Stimulated activated CD4-positive, alpha-beta T cell treated with anti-CD3 and anti-CD28 coated beads, Interleukin-2, amount 100 ng/mL, for 48 hours (primary cell): Measurements from ENCODE around the gene ALAS2.
"Not testable (repeated sequence)": the region's sequence is repeated elsewhere in the genome, so short reads cannot be mapped to it uniquely, and the experiment has no call there.

Source experiments
- DNase-seq, 2 donors: peaks; one replicate each; pipeline ENCODE4 v3.0.0-alpha.2; 2020

ALAS2 gene

GRCh38 chrX:55005256-55005655, 25.5 kb downstream of the ALAS2 start:
- no peak for DNase-seq

- DNase-seq: no peak
Measured at GRCh38 chrX:55004231-55004630, 26.5 kb downstream of the ALAS2 start.

GRCh38 chrX:54999717-55000598, 30.8 kb downstream of the ALAS2 start, which contains the start of gene APEX2:
Gene APEX2 (plus strand): TSS chrX:55000363. CDS start chrX:55000423, 60 bp downstream.
- DNase-seq: peak; percentile 68 to 74

- no peak for DNase-seq
Measured at GRCh38 chrX:54995621-54996020, 35.2 kb downstream of the ALAS2 start.

- DNase-seq: no peak
Measured at GRCh38 chrX:54994668-54995351, 36.0 kb downstream of the ALAS2 start.

GRCh38 chrX:54994099-54994498, 36.7 kb downstream of the ALAS2 start, which contains the start of gene PFKFB1:
Gene PFKFB1 (minus strand): TSS chrX:54994188. CDS start chrX:54994007, 181 bp downstream.
- no peak for DNase-seq

GRCh38 chrX:54992911-54993622, 37.7 kb downstream of the ALAS2 start:
- no peak for DNase-seq

GRCh38 chrX:54991706-54992105, 39.1 kb downstream of the ALAS2 start:
- no peak for DNase-seq

GRCh38 chrX:54983306-54983705, 47.5 kb downstream of the ALAS2 start:
- not testable (repeated sequence) for DNase-seq

- no peak for DNase-seq
Measured at GRCh38 chrX:54980334-54980733, 50.4 kb downstream of the ALAS2 start.

- DNase-seq: no peak
Measured at GRCh38 chrX:54979432-54979831, 51.3 kb downstream of the ALAS2 start.

GRCh38 chrX:54978448-54978847, 52.3 kb downstream of the ALAS2 start:
- DNase-seq: no peak

- no peak for DNase-seq
Measured at GRCh38 chrX:54977387-54977786, 53.4 kb downstream of the ALAS2 start.

- DNase-seq: no peak
Measured at GRCh38 chrX:54964766-54965497, 65.8 kb downstream of the ALAS2 start.

- no peak for DNase-seq
Measured at GRCh38 chrX:54961750-54962149, 69.0 kb downstream of the ALAS2 start.
